Iris pigment epithelial cell (primary cell): ENCODE measurements around the gene AKAIN1.

Experiments used
- DNase-seq: peaks from one replicate; pipeline ENCODE4 v3.0.0-alpha.2; 2011; ENCODE audit warnings: low read depth

The AKAIN1 gene

DNA sequence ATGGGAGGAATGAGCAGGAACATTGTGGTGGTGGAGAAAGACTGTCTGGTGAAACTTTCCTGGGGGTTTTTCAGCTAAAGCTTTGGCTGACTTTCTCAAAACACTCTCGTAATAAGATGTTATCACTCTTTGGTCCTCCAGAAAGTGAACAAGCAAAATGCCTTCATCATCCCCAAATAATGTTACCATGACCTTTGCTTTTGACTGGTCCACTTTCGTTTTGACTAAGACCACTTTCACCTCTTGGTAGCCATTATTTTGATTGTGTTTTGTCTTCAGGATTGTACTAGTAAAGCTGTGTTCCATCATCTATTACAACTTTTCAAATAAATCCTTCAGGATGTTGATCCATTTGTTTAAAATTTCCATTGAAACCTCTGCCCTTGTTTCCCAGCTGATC lies 103.2 kb downstream of the AKAIN1 start:
- DNase-seq = no peak
